Breast epithelium (tissue), 3 donors: ENCODE results near the gene IP6K3.

Experiments
- CTCF ChIP-seq, 3 donors: fragments of 450-650 bp; IDR thresholded peaks; one replicate each; pipeline ENCODE4 v1.5.1; 2016 to 2017; ENCODE audit warnings: antibody characterized with exemption in 3 of 3, mild to moderate bottlenecking in 3 of 3, moderate library complexity in 3 of 3
- POLR2A ChIP-seq: fragments of 450-650 bp; IDR thresholded peaks from one replicate; pipeline ENCODE4 v1.6.1; 2016; ENCODE audit warnings: antibody characterized with exemption, mild to moderate bottlenecking, moderate library complexity
- POLR2AphosphoS5 ChIP-seq, 3 donors: sonication (generic); formaldehyde crosslinking; IDR thresholded peaks; one replicate each; pipeline ENCODE4 v1.6.1; 2017; ENCODE audit warnings: antibody characterized with exemption in 3 of 3

DNA sequence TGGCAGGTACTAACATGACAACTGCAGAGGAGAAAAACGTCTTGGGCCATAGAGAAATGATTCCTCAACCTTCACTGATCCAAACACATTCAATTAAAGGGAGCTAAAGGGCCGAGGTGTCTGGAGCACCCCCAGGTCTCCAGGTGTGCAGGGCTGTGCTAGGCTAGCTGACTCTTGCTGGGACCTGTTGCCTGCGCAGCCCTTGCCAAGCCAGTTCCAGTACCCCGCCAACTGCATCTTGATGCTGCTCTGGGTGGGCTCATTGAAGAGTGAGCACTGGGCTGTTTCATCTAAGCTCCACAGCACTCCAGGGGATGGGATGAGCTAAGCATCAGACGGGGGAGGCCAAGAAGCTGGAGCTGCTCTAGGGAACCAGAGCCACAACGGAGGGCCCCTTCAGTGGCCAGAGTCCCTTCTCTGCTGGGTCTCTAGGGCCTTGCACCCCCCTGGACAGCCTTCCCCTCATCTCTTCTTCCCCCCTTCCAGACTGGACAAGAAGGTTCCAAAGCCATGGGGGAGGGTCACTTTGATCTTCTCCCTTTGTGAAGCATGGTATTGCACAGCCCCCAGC, 26.3 kb upstream of the IP6K3 start:
- TF ChIP-seq CTCF (IDR thresholded peaks at IDR 0.05) (no peak), POLR2AphosphoS5 (IDR thresholded peaks at IDR 0.05) (no peak), POLR2A (no peak)
